Kidney (tissue), 14 donors: ENCODE measurements around the gene CRK. TPM values are rescaled to one million over a fixed set of nuclear protein-coding genes. Genes with fewer than 3 reads are reported as not detected.

Source experiments
- DNase-seq, 5 donors: peaks; one replicate each; pipeline ENCODE4 v3.0.0-alpha.2; 2013 to 2020
- FAIRE-seq: peaks from 2 replicates; lab custom pipeline; 2012; peaks lifted over from hg19 to GRCh38; lab: Jason Lieb, UNC
- H3K27ac ChIP-seq, 2 donors: one replicate each; pipeline ENCODE4 v1.7.0; 2013; ENCODE audit warnings: low read depth in 2 of 2, low read length in 2 of 2, inconsistent platforms in 1 of 2
- H3K27me3 ChIP-seq: one replicate; pipeline ENCODE4 v1.7.1; 2013; ENCODE audit warnings: low read length, inconsistent platforms; ENCODE audit not compliant: control insufficient read depth, insufficient read depth
- H3K36me3 ChIP-seq, 3 donors: one replicate each; pipeline versions ENCODE4 v1.7.0 to v1.7.1; 2013; ENCODE audit warnings: low read length in 3 of 3, control low read depth in 1 of 3, inconsistent platforms in 1 of 3; ENCODE audit not compliant: insufficient read depth in 3 of 3, control insufficient read depth in 2 of 3
- H3K4me1 ChIP-seq, 3 donors: one replicate each; pipeline versions ENCODE4 v1.7.0 to v1.7.1; 2013; ENCODE audit warnings: low read length in 3 of 3, inconsistent platforms in 1 of 3, low read depth in 1 of 3; ENCODE audit not compliant: control insufficient read depth in 2 of 3, insufficient read depth in 2 of 3
- H3K4me3 ChIP-seq, 3 donors: one replicate each; pipeline versions ENCODE4 v1.7.0 to v1.8.1; 2013; ENCODE audit warnings: low read length in 3 of 3, control low read depth in 1 of 3, inconsistent platforms in 1 of 3
- H3K9ac ChIP-seq, 3 donors: one replicate each; pipeline versions ENCODE4 v1.7.0 to v1.7.1; 2013; ENCODE audit warnings: low read length in 3 of 3, control low read depth in 1 of 3, inconsistent platforms in 1 of 3
- H3K9me3 ChIP-seq, 3 donors: one replicate each; pipeline versions ENCODE4 v1.7.0 to v1.7.1; 2013; ENCODE audit warnings: low read length in 3 of 3, control low read depth in 1 of 3, inconsistent platforms in 1 of 3; ENCODE audit not compliant: control insufficient read depth in 2 of 3, insufficient read depth in 1 of 3
- intact Hi-C: fragments of 100-400 bp; cut with DNase I; formaldehyde crosslinking; loops from one replicate; pipeline ENCODE4 v1.11.1; 2022
- polyA plus RNA-seq: library from polyadenylated mRNA; stranded (reverse); fragments of 350-450 nt; fragmentation: Illumina TruSeq; extraction: RNeasy Lipid Tissue Mini Kit (QIAGEN cat#74804); gene quantifications from one replicate; pipeline ENCODE4 v1.2.3, GENCODE V29; 2014; ENCODE audit warnings: low read depth, low replicate concordance; ENCODE audit not compliant: insufficient read depth
- total RNA-seq: library from RNA; stranded (reverse); fragmentation: NEBNext Ultra II Directional; extraction: Animal tissue kit (Norgen Biotek cat#: 25700); gene quantifications from one replicate; pipeline ENCODE4 v1.2.1, GENCODE V29; 2021
- TF ChIP-seq, protein P1 (sequence below): IDR thresholded peaks from 3 replicates; pipeline ENCODE4 v1.5.1; 2012; ENCODE audit warnings: mild to moderate bottlenecking, moderate library complexity, borderline replicate concordance; ENCODE audit not compliant: insufficient read depth; ENCODE audit errors: extremely low read depth
- donor health status: control.
- donor health status: control.
- donor health status: control.
- donor health status: control.
- donor health status: control.
- donor health status: DM: yes; HTN: yes; CAD: no.
- donor health status: Normal renal cell carcinoma (clear cell type).

The CRK gene
- total and polyA plus RNA-seq, 2 donors from 2014 or later, result 26.8 to 61.3 TPM

DNA sequence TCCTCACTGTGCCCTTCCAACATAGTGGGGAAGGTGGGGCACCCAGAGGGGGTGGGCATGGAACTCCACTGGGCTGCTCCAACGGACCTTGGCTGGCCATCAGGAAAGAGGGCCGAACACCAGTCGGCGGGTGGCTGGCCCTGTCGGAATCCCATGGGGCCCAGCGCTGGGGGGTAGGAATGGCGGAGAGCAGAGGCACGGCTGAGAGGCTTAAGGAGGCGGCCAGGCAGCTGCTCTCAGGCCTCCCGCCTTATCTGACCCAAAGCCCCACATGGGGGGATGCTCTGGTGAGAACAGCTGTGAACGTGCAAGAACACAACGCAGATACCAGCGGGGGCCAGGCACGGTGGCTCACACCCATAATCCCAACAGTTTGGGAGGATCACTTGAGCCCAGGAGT, 40.8 kb upstream of the CRK start:
- Histone ChIP-seq H3K4me3 (no peak overlapping the region), H3K9ac (no peak overlapping the region), H3K27ac (no peak overlapping the region), H3K4me1 (peaks cover 0 to 19% (median 0%) of the 10 kb centered on the region in 3 donors), H3K27me3 (no peaks in the 10 kb centered on the region), H3K9me3 (no peaks in the 10 kb centered on the region), H3K36me3 (peaks cover 0 to 21% (median 0%) of the 10 kb centered on the region in 3 donors)
- TF ChIP-seq, protein P1, sequence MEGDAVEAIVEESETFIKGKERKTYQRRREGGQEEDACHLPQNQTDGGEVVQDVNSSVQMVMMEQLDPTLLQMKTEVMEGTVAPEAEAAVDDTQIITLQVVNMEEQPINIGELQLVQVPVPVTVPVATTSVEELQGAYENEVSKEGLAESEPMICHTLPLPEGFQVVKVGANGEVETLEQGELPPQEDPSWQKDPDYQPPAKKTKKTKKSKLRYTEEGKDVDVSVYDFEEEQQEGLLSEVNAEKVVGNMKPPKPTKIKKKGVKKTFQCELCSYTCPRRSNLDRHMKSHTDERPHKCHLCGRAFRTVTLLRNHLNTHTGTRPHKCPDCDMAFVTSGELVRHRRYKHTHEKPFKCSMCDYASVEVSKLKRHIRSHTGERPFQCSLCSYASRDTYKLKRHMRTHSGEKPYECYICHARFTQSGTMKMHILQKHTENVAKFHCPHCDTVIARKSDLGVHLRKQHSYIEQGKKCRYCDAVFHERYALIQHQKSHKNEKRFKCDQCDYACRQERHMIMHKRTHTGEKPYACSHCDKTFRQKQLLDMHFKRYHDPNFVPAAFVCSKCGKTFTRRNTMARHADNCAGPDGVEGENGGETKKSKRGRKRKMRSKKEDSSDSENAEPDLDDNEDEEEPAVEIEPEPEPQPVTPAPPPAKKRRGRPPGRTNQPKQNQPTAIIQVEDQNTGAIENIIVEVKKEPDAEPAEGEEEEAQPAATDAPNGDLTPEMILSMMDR, result no peak
- FAIRE-seq (no peak), DNase-seq (no peak)
- intact Hi-C loops, result no loop called here

DNA sequence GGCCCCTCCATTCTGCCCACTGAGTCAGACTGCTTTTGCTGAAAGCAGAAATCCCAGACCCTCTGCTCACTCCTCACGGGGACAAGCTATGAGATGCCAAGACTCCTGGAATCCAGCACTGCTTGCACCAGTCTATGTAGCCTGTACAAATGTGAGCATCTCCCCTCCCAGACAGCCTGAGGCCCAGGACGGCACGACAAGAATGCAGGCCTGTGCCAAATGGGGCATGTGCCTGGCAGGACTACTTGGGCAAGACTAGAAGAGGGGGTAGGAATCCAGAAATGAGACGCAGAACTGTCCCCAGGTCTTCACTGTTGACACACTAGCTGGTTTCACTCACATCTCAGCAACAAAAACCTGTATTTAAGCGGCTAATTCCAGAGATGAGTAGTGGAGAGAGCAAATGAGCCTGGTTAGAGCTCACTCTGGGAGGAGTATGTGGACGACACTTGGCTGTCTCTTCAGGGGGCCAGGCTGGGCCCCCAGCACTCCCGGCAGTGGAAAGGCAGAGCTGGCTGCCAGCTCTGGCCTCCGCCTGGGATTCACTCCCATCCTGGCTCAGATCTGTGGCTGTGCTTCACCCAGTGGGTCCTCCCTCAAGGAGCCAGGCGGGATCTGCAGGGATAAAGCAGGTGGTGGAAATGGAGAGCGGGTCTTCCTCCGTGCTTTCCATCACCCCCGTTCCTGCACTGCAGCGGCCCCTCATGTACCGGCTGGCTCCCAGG, 39.4 kb upstream of the CRK start:
- H3K36me3 ChIP-seq, result peaks cover 0 to 21% (median 0%) of the 10 kb centered on the region in 3 donors
- intact Hi-C loops, result no loop called here
- H3K4me3 ChIP-seq, result no peak overlapping the region
- H3K9ac ChIP-seq, result peak overlapping the region in 1 of 3 donors; percentile 34
- H3K9me3 ChIP-seq, result no peaks in the 10 kb centered on the region
- DNase-seq, result no peak
- TF ChIP-seq, protein P1, result no peak
- no peak overlapping the region for H3K27ac ChIP-seq
- H3K27me3 ChIP-seq, result no peaks in the 10 kb centered on the region
- FAIRE-seq, result no peak
- peaks cover 0 to 22% (median 0%) of the 10 kb centered on the region in 3 donors for H3K4me1 ChIP-seq

DNA sequence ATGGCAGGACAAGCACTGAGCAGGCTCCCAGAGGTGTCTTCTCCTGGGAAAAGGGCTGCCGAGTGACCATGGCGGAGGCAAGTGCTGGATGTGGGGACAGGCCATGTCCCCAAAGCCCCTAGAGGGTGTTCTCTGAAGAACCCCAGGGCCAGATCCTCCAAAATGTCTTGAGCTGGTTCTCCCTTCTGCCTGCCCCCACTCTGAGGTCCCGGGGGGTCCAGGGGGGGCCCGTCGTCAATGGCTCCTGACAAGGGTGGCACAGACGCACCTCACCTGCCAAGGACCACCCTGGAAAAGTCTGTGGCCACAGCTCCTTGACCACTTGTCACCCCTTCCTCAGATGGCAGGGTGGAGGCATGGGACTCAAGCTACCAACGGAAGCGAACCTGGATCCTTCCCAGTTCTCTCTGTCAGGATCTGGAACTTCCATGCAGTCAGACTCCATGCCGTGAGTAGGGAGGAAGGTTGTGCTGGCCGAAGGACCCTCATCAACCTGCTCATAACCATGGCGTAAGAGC, 38.8 kb upstream of the CRK start:
- no peak overlapping the region for H3K4me3 ChIP-seq

More for the DNA sequence above, 38.8 kb upstream of the CRK start:
- Histone ChIP-seq H3K4me1 (peaks cover 0 to 22% (median 0%) of the 10 kb centered on the region in 3 donors), H3K27me3 (no peaks in the 10 kb centered on the region), H3K27ac (no peak overlapping the region), H3K9me3 (no peaks in the 10 kb centered on the region), H3K36me3 (peaks cover 0 to 21% (median 0%) of the 10 kb centered on the region in 3 donors), H3K9ac (peak overlapping the region in 1 of 3 donors; percentile 34)
- DNase-seq, result no peak
- FAIRE-seq, result no peak
- intact Hi-C loops, result no loop called here
- TF ChIP-seq, protein P1, result no peak
